Parathyroid adenoma (tissue), 2 donors: ENCODE measurements around the gene PRKCA.

Experiments
- H2AFZ ChIP-seq: fragments of 300-600 bp; sonication (generic); one replicate; pipeline ENCODE4 v1.7.0; 2017; ENCODE audit warnings: antibody characterized with exemption, mild to moderate bottlenecking
- H3K27ac ChIP-seq: fragments of 300-600 bp; sonication (generic); one replicate; pipeline ENCODE4 v1.7.0; 2017
- H3K27me3 ChIP-seq: fragments of 300-600 bp; sonication (generic); one replicate; pipeline ENCODE4 v1.7.0; 2017; ENCODE audit warnings: low read length; ENCODE audit not compliant: control insufficient read depth, insufficient read depth
- H3K36me3 ChIP-seq: fragments of 300-600 bp; sonication (generic); one replicate; pipeline ENCODE4 v1.7.0; 2017; ENCODE audit warnings: low read length; ENCODE audit not compliant: control insufficient read depth, insufficient read depth
- H3K4me1 ChIP-seq: fragments of 300-600 bp; sonication (generic); one replicate; pipeline ENCODE4 v1.7.0; 2017; ENCODE audit warnings: control low read depth
- H3K4me2 ChIP-seq: fragments of 300-600 bp; sonication (generic); one replicate; pipeline ENCODE4 v1.7.0; 2017; ENCODE audit warnings: low read length
- H3K4me3 ChIP-seq: fragments of 300-600 bp; sonication (generic); one replicate; pipeline ENCODE4 v1.7.0; 2017; ENCODE audit warnings: low read depth, low read length
- H3K79me2 ChIP-seq: fragments of 300-600 bp; sonication (generic); one replicate; pipeline ENCODE4 v1.7.0; 2017; ENCODE audit warnings: control low read depth
- H3K9ac ChIP-seq: fragments of 300-600 bp; sonication (generic); one replicate; pipeline ENCODE4 v1.7.0; 2017; ENCODE audit warnings: mild to moderate bottlenecking
- H3K9me3 ChIP-seq: fragments of 300-600 bp; sonication (generic); one replicate; pipeline ENCODE4 v1.7.0; 2017; ENCODE audit warnings: low read length; ENCODE audit not compliant: control insufficient read depth
- TF ChIP-seq, protein P1 (sequence below): fragments of 300-600 bp; sonication (generic); IDR thresholded peaks from one replicate; pipeline ENCODE4 v1.7.0; 2017; ENCODE audit warnings: antibody characterized with exemption, mild to moderate bottlenecking
- donor health status: primary hyperparathyroidism.

Gene PRKCA

DNA sequence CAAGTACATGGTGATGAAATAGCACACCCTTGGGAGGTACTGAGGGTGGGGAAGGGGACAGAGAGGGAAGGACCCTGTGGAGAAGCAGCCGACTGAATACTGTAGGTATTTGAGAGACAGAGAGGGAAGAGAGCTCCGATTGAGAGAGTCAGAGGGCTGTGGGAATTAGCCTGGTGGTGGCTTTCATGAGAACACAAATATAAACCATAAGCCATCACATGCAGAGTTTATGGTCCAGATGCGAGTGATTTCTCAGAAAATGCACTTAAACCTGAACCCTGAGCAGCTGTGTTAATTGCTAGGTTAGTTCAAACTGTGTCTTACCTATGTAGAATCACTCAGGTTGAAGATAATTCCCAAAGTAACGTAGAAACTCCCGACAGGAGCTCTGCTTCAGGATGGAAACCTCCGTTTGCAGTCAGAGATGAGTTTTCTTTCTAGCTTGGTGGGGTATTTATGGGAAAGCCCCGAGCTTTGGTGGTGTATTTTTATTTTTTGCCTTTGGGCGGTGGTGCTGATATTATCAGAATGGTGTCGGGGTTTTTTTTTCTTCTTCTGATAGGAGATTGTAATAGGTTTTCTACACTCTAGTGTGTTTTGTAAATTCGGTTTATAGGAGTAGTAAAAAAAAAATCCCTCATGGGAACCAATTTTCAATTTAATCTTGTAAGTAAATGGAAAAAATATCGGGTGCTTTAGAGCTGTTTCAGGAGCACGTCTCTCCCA is 347.6 kb downstream of the PRKCA start:
- no peaks in the 10 kb centered on the region for H3K36me3 ChIP-seq
- H3K9me3 ChIP-seq, result no peaks in the 10 kb centered on the region
- H3K4me2 ChIP-seq, result no peak overlapping the region
- H3K27ac ChIP-seq, result no peak overlapping the region
- TF ChIP-seq, protein P1, sequence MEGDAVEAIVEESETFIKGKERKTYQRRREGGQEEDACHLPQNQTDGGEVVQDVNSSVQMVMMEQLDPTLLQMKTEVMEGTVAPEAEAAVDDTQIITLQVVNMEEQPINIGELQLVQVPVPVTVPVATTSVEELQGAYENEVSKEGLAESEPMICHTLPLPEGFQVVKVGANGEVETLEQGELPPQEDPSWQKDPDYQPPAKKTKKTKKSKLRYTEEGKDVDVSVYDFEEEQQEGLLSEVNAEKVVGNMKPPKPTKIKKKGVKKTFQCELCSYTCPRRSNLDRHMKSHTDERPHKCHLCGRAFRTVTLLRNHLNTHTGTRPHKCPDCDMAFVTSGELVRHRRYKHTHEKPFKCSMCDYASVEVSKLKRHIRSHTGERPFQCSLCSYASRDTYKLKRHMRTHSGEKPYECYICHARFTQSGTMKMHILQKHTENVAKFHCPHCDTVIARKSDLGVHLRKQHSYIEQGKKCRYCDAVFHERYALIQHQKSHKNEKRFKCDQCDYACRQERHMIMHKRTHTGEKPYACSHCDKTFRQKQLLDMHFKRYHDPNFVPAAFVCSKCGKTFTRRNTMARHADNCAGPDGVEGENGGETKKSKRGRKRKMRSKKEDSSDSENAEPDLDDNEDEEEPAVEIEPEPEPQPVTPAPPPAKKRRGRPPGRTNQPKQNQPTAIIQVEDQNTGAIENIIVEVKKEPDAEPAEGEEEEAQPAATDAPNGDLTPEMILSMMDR, result no peak
- H3K9ac ChIP-seq, result no peak overlapping the region
- no peak overlapping the region for H2AFZ ChIP-seq
- H3K79me2 ChIP-seq, result no peaks in the 10 kb centered on the region
- no peaks in the 10 kb centered on the region for H3K27me3 ChIP-seq
- no peak overlapping the region for H3K4me3 ChIP-seq
- H3K4me1 ChIP-seq, result no peaks in the 10 kb centered on the region

DNA sequence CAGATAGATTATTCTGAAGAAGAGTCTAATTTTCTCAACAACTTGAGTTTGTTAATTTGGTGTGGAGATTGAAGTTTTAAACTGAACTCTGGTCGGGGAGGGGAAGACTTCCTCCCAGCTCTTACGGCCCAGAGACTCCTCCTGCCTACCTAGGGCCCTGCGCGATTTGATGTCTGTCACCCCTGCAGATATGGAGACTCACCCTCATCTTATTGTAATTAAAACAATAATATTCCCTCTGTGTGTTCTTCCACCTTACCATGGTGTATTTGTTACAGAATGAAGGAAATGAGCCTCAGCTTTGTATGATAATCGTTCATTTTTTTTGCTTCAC is 348.1 kb downstream of the PRKCA start:
- Histone ChIP-seq H3K4me2 (no peak overlapping the region), H2AFZ (no peak overlapping the region), H3K36me3 (no peaks in the 10 kb centered on the region), H3K4me1 (no peaks in the 10 kb centered on the region), H3K9ac (no peak overlapping the region), H3K79me2 (no peaks in the 10 kb centered on the region), H3K9me3 (no peaks in the 10 kb centered on the region), H3K4me3 (no peak overlapping the region), H3K27ac (no peak overlapping the region), H3K27me3 (no peaks in the 10 kb centered on the region)
- TF ChIP-seq, protein P1, result no peak

DNA sequence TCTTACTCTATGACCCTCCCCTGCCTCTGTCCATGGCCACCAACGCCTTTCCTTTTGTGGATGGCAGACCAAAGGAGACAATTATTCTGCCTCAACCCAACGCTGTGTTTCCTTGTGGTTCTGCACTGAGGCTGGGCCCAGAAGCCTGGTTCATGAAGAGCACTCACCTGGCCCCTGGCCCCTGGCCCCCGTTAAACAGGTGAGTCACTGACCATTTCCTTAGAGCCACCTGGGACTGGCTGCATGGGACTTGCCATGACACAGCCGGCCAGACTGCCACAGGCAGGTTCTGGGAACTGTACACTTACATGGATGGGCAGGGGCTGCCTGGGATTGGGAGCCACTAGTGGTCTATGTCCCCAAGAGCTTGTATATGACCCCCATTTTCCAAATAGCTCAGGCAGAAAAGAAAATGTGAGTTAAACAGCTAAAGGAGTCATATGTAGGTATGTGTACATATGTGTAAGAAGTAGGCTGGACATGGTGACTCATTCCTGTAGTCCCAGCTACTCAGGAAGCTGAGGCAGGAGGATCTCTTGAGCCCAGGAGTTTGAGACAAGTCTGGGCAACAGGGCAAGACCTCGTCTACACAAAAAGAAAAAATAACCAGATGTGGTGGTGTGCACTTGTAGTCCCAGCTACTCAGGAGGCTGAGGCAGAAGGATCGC is 350.6 kb downstream of the PRKCA start:
- Histone ChIP-seq H3K27me3 (no peaks in the 10 kb centered on the region), H3K4me3 (no peak overlapping the region), H3K9ac (no peak overlapping the region), H3K79me2 (no peaks in the 10 kb centered on the region), H2AFZ (no peak overlapping the region), H3K27ac (no peak overlapping the region), H3K36me3 (no peaks in the 10 kb centered on the region), H3K9me3 (no peaks in the 10 kb centered on the region), H3K4me2 (no peak overlapping the region), H3K4me1 (no peaks in the 10 kb centered on the region)
- TF ChIP-seq, protein P1, result no peak

DNA sequence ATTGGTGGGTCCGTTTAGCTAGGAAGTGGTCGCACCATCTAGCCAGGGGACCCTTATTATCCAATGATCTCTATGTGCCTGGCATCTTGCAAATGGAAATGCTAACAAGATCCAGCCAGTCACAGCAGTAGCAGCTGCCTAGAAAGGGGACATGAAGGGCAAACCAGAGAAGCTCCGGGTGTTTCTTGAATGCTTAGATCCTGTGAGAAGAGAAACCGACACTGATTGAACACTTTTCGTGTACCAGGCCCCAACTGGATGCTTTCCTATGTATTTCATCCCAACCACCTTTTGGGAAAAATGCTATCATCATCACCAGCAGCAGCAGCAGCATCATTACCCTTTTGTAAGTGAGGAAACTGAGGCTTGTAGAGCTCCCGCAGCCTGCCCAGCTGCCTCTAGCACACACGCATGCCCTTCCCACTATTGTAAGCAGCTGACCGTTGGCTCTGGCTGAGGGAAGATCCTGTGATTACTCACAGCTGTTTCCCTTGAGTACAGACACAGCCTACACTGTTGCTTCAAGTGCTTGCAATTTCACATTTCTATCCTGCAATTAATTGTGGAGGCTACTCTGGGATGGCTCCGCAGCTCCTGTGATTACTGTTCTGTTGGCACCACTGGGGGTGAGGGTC is 351.8 kb downstream of the PRKCA start:
- no peaks in the 10 kb centered on the region for H3K9me3 ChIP-seq
- H3K36me3 ChIP-seq, result no peaks in the 10 kb centered on the region
- no peak overlapping the region for H3K4me3 ChIP-seq
- TF ChIP-seq, protein P1, result no peak
- H3K9ac ChIP-seq, result no peak overlapping the region
- H3K4me1 ChIP-seq, result no peaks in the 10 kb centered on the region
- H3K27me3 ChIP-seq, result no peaks in the 10 kb centered on the region
- no peaks in the 10 kb centered on the region for H3K79me2 ChIP-seq
- H3K4me2 ChIP-seq, result no peak overlapping the region
- no peak overlapping the region for H2AFZ ChIP-seq
- no peak overlapping the region for H3K27ac ChIP-seq
